Measurements from ENCODE around the gene SOX3.

The SOX3 gene

GRCh38 chrX:140492066-140492994, 12.5 kb downstream of the SOX3 start:
- DNase-seq, result no peak

GRCh38 chrX:140480765-140481164, 24.1 kb downstream of the SOX3 start:
- no peak for DNase-seq

DNA sequence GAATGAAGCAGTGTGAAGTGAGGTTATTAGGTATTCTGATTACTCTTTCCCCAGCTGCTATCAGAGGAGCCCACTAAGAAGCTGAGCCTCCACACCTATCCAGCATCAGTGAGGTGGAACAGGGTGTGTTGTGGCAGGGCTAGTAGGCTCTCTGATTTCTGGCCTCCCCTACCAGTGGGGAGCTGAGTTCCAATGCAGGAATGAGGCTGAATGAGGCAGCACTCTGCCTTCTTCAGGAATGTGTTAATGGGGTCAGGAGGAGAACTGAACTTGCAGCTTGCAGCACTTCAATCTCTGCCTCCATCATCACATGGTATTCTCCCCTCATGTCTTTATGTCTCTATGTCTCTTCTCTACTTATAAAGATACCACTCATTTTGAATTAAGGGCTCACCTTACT, 26.9 kb downstream of the SOX3 start:
- DNase-seq, result no peak

DNA sequence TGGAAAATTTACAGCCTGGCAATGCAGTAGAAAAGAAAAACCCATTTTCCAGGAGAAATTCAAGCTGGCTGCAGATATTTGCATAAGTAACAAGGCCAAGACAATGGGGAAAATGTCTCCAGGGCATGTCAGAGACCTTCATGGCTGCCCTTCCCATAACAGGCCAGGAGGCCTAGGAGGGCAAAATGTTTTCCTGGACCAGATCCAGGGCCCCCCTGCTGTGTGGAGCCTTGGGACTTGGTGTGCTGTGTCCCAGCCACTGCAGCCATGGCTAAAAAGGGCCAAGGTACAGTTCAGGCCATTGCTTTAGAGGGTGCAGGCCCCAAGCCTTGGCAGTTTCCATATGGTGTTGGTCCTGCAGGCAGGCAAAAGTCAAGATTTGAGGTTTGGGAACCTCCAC, 29.8 kb downstream of the SOX3 start:
- DNase-seq, result no peak

- no peak for DNase-seq
Measured at GRCh38 chrX:140467211-140467610, 37.7 kb downstream of the SOX3 start.

Measured in cortex of kidney (tissue), 1 donor.